ENCODE results near the gene TLCD3A.
"Not testable (repeated sequence)": the region's sequence is repeated elsewhere in the genome, so short reads cannot be mapped to it uniquely, and the experiment has no call there.

Gene TLCD3A

GRCh38 chr17:751269-752001, 19.0 kb downstream of the TLCD3A start:
- Histone ChIP-seq H3K4me1 (ENCODE audit: control insufficient read depth in 1 of 2, insufficient read depth in 2 of 2, low read length in 2 of 2) (peaks cover 0 to 11% of the 10 kb centered on the region in 2 donors), H3K36me3 (ENCODE audit: control insufficient read depth in 1 of 2, insufficient read depth in 2 of 2, low read length in 2 of 2) (peaks cover 11 to 17% of the 10 kb centered on the region in 2 donors), H3K27me3 (ENCODE audit: low read depth, low read length) (no peaks in the 10 kb centered on the region), H3K27ac (ENCODE audit: low read length) (peak overlapping the region; percentile 1), H3K9me3 (ENCODE audit: control insufficient read depth in 1 of 2, low read length in 2 of 2) (no peaks in the 10 kb centered on the region), H3K4me3 (ENCODE audit: low read depth in 1 of 2, low read length in 2 of 2) (peak overlapping the region; percentile 79 to 87)

- Histone ChIP-seq H3K27me3 (ENCODE audit: low read depth, low read length) (no peaks in the 10 kb centered on the region), H3K4me3 (ENCODE audit: low read depth in 1 of 2, low read length in 2 of 2) (peak within 1 kb of the TSS; percentile 79 to 87), H3K27ac (ENCODE audit: low read length) (peak within 1 kb of the TSS; percentile 1), H3K36me3 (ENCODE audit: control insufficient read depth in 1 of 2, insufficient read depth in 2 of 2, low read length in 2 of 2) (peaks cover 4 to 14% of the 10 kb centered on the region in 2 donors), H3K4me1 (ENCODE audit: control insufficient read depth in 1 of 2, insufficient read depth in 2 of 2, low read length in 2 of 2) (peaks cover 0 to 11% of the 10 kb centered on the region in 2 donors), H3K9me3 (ENCODE audit: control insufficient read depth in 1 of 2, low read length in 2 of 2) (no peaks in the 10 kb centered on the region)
Observed at GRCh38 chr17:752002-752619, 19.7 kb downstream of the TLCD3A start, which contains the start of gene GEMIN4. GEMIN4 (minus strand) TSS chr17:752264; CDS start chr17:752142, 122 bp downstream.

GRCh38 chr17:752620-753219, 20.3 kb downstream of the TLCD3A start:
- H3K36me3 ChIP-seq (ENCODE audit: control insufficient read depth in 1 of 2, insufficient read depth in 2 of 2, low read length in 2 of 2) = peaks cover 0 to 8% of the 10 kb centered on the region in 2 donors
- no peaks in the 10 kb centered on the region for H3K27me3 ChIP-seq (ENCODE audit: low read depth, low read length)
- no peaks in the 10 kb centered on the region for H3K9me3 ChIP-seq (ENCODE audit: control insufficient read depth in 1 of 2, low read length in 2 of 2)
- H3K4me3 ChIP-seq (ENCODE audit: low read depth in 1 of 2, low read length in 2 of 2) = peak overlapping the region; percentile 79 to 87
- H3K27ac ChIP-seq (ENCODE audit: low read length) = no peak overlapping the region
- peaks cover 0 to 11% of the 10 kb centered on the region in 2 donors for H3K4me1 ChIP-seq (ENCODE audit: control insufficient read depth in 1 of 2, insufficient read depth in 2 of 2, low read length in 2 of 2)

- H3K4me1 ChIP-seq (ENCODE audit: control insufficient read depth in 1 of 2, insufficient read depth in 2 of 2, low read length in 2 of 2) = peaks cover 0 to 11% of the 10 kb centered on the region in 2 donors
- H3K27me3 ChIP-seq (ENCODE audit: low read depth, low read length) = no peaks in the 10 kb centered on the region
- H3K36me3 ChIP-seq (ENCODE audit: control insufficient read depth in 1 of 2, insufficient read depth in 2 of 2, low read length in 2 of 2) = peaks cover 0 to 5% of the 10 kb centered on the region in 2 donors
- no peak overlapping the region for H3K27ac ChIP-seq (ENCODE audit: low read length)
- no peaks in the 10 kb centered on the region for H3K9me3 ChIP-seq (ENCODE audit: control insufficient read depth in 1 of 2, low read length in 2 of 2)
- H3K4me3 ChIP-seq (ENCODE audit: low read depth in 1 of 2, low read length in 2 of 2) = no peak overlapping the region
Observed at GRCh38 chr17:753418-753817, 21.0 kb downstream of the TLCD3A start.

- not testable (repeated sequence) for H3K9me3 ChIP-seq (ENCODE audit: control insufficient read depth in 1 of 2, low read length in 2 of 2); H3K27ac ChIP-seq (ENCODE audit: low read length); H3K4me3 ChIP-seq (ENCODE audit: low read depth in 1 of 2, low read length in 2 of 2); H3K27me3 ChIP-seq (ENCODE audit: low read depth, low read length)
- peaks cover 0 to 11% of the 10 kb centered on the region in 2 donors for H3K4me1 ChIP-seq (ENCODE audit: control insufficient read depth in 1 of 2, insufficient read depth in 2 of 2, low read length in 2 of 2)
- H3K36me3 ChIP-seq (ENCODE audit: control insufficient read depth in 1 of 2, insufficient read depth in 2 of 2, low read length in 2 of 2) = peaks cover 11 to 19% of the 10 kb centered on the region in 2 donors
Observed at GRCh38 chr17:755319-755961, 23.0 kb downstream of the TLCD3A start.

- not testable (repeated sequence) for H3K4me1 ChIP-seq (ENCODE audit: control insufficient read depth in 1 of 2, insufficient read depth in 2 of 2, low read length in 2 of 2); H3K9me3 ChIP-seq (ENCODE audit: control insufficient read depth in 1 of 2, low read length in 2 of 2); H3K27me3 ChIP-seq (ENCODE audit: low read depth, low read length); H3K27ac ChIP-seq (ENCODE audit: low read length); H3K4me3 ChIP-seq (ENCODE audit: low read depth in 1 of 2, low read length in 2 of 2)
- peaks cover 16 to 25% of the 10 kb centered on the region in 2 donors for H3K36me3 ChIP-seq (ENCODE audit: control insufficient read depth in 1 of 2, insufficient read depth in 2 of 2, low read length in 2 of 2)
Observed at GRCh38 chr17:756010-756567, 23.7 kb downstream of the TLCD3A start.

- Histone ChIP-seq H3K4me3 (ENCODE audit: low read depth in 1 of 2, low read length in 2 of 2) (no peak overlapping the region), H3K9me3 (ENCODE audit: control insufficient read depth in 1 of 2, low read length in 2 of 2) (no peaks in the 10 kb centered on the region), H3K27me3 (ENCODE audit: low read depth, low read length) (no peaks in the 10 kb centered on the region), H3K4me1 (ENCODE audit: control insufficient read depth in 1 of 2, insufficient read depth in 2 of 2, low read length in 2 of 2) (no peaks in the 10 kb centered on the region), H3K27ac (ENCODE audit: low read length) (no peak overlapping the region), H3K36me3 (ENCODE audit: control insufficient read depth in 1 of 2, insufficient read depth in 2 of 2, low read length in 2 of 2) (peaks cover 33 to 47% of the 10 kb centered on the region in 2 donors)
Observed at GRCh38 chr17:759964-760363, 27.6 kb downstream of the TLCD3A start.

GRCh38 chr17:760371-760770, 28.0 kb downstream of the TLCD3A start:
- peaks cover 36 to 51% of the 10 kb centered on the region in 2 donors for H3K36me3 ChIP-seq (ENCODE audit: control insufficient read depth in 1 of 2, insufficient read depth in 2 of 2, low read length in 2 of 2)

GRCh38 chr17:767076-767475, 34.7 kb downstream of the TLCD3A start:
- Histone ChIP-seq H3K27ac (ENCODE audit: low read length) (no peak overlapping the region), H3K4me3 (ENCODE audit: low read depth in 1 of 2, low read length in 2 of 2) (no peak overlapping the region), H3K27me3 (ENCODE audit: low read depth, low read length) (no peaks in the 10 kb centered on the region), H3K36me3 (ENCODE audit: control insufficient read depth in 1 of 2, insufficient read depth in 2 of 2, low read length in 2 of 2) (peaks cover 47 to 68% of the 10 kb centered on the region in 2 donors), H3K4me1 (ENCODE audit: control insufficient read depth in 1 of 2, insufficient read depth in 2 of 2, low read length in 2 of 2) (no peaks in the 10 kb centered on the region), H3K9me3 (ENCODE audit: control insufficient read depth in 1 of 2, low read length in 2 of 2) (no peaks in the 10 kb centered on the region)

More at GRCh38 chr17:760371-760770, 28.0 kb downstream of the TLCD3A start:
- H3K9me3 ChIP-seq (ENCODE audit: control insufficient read depth in 1 of 2, low read length in 2 of 2) = no peaks in the 10 kb centered on the region
- H3K27ac ChIP-seq (ENCODE audit: low read length) = no peak overlapping the region
- H3K4me3 ChIP-seq (ENCODE audit: low read depth in 1 of 2, low read length in 2 of 2) = no peak overlapping the region
- no peaks in the 10 kb centered on the region for H3K4me1 ChIP-seq (ENCODE audit: control insufficient read depth in 1 of 2, insufficient read depth in 2 of 2, low read length in 2 of 2)
- no peaks in the 10 kb centered on the region for H3K27me3 ChIP-seq (ENCODE audit: low read depth, low read length)

GRCh38 chr17:773016-773415, 40.6 kb downstream of the TLCD3A start:
- Histone ChIP-seq H3K9me3 (ENCODE audit: control insufficient read depth in 1 of 2, low read length in 2 of 2) (no peaks in the 10 kb centered on the region), H3K27me3 (ENCODE audit: low read depth, low read length) (no peaks in the 10 kb centered on the region), H3K36me3 (ENCODE audit: control insufficient read depth in 1 of 2, insufficient read depth in 2 of 2, low read length in 2 of 2) (peaks cover 72 to 75% of the 10 kb centered on the region in 2 donors), H3K27ac (ENCODE audit: low read length) (no peak overlapping the region), H3K4me1 (ENCODE audit: control insufficient read depth in 1 of 2, insufficient read depth in 2 of 2, low read length in 2 of 2) (no peaks in the 10 kb centered on the region), H3K4me3 (ENCODE audit: low read depth in 1 of 2, low read length in 2 of 2) (no peak overlapping the region)
